WERI-Rb-1 (cell line): ENCODE results near the gene HSPA6.

Source experiments
- DNase-seq: peaks from one replicate; pipeline ENCODE4 v3.0.0-alpha.2; 2020
- H3K27ac ChIP-seq: fragments of 250-450 bp; sonication (Bioruptor Pico); 2 replicates; pipeline ENCODE4 v1.5.1; 2020; ENCODE audit warnings: mild to moderate bottlenecking, moderate library complexity
- H3K27me3 ChIP-seq: fragments of 250-450 bp; sonication (Bioruptor Pico); 2 replicates; pipeline ENCODE4 v1.5.1; 2021; ENCODE audit warnings: mild to moderate bottlenecking, low read depth, moderate library complexity; ENCODE audit not compliant: insufficient read depth, severe bottlenecking
- H3K36me3 ChIP-seq: fragments of 250-450 bp; sonication (Bioruptor Pico); 2 replicates; pipeline ENCODE4 v1.5.1; 2020; ENCODE audit warnings: mild to moderate bottlenecking, moderate library complexity
- H3K4me3 ChIP-seq: 2 replicates; pipeline ENCODE4 v1.5.1; 2011; ENCODE audit warnings: low read depth, mild to moderate bottlenecking, control low read depth, low read length
- H3K9me3 ChIP-seq: fragments of 250-450 bp; sonication (Bioruptor Pico); 2 replicates; pipeline ENCODE4 v1.5.1; 2021; ENCODE audit warnings: mild to moderate bottlenecking, moderate library complexity; ENCODE audit not compliant: severe bottlenecking
- CTCF ChIP-seq: IDR thresholded peaks from 2 replicates; pipeline ENCODE4 v1.5.1; 2011; ENCODE audit warnings: low read depth, mild to moderate bottlenecking, control low read depth, inconsistent platforms, low read length

Gene HSPA6

GRCh38 chr1:161501234-161501633, 23.1 kb upstream of the HSPA6 start:
- no peak for TF ChIP-seq CTCF

DNA sequence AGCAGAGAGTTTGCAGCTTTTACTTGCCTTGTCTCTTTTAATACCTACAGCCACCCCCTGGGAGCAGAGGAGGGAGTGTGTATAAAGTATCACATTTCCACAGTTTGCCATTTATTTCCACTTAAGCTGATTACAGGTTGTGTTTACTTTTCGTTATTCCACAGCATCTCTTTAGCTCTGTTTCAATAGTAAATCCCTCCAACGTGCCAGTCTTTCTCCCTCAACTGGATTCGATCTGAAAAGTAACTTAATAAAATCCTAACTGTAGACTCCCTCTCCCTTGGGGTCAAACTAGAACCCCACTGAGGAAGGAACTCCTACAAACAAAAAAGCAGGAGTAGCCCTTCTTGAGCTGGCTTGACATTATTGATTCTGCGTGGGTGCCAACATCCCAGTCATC, 22.2 kb upstream of the HSPA6 start:
- no peak for DNase-seq
- TF ChIP-seq CTCF: no peak
- Histone ChIP-seq H3K4me3 (no peak overlapping the region), H3K36me3 (no peaks in the 10 kb centered on the region), H3K9me3 (peaks cover 4% of the 10 kb centered on the region), H3K27ac (no peak overlapping the region), H3K27me3 (peaks cover 98% of the 10 kb centered on the region)

More at GRCh38 chr1:161501234-161501633, 23.1 kb upstream of the HSPA6 start:
- Histone ChIP-seq H3K36me3 (no peaks in the 10 kb centered on the region), H3K4me3 (no peak overlapping the region), H3K9me3 (peaks cover 4% of the 10 kb centered on the region), H3K27ac (no peak overlapping the region), H3K27me3 (peaks cover 98% of the 10 kb centered on the region)
- no peak for DNase-seq

DNA sequence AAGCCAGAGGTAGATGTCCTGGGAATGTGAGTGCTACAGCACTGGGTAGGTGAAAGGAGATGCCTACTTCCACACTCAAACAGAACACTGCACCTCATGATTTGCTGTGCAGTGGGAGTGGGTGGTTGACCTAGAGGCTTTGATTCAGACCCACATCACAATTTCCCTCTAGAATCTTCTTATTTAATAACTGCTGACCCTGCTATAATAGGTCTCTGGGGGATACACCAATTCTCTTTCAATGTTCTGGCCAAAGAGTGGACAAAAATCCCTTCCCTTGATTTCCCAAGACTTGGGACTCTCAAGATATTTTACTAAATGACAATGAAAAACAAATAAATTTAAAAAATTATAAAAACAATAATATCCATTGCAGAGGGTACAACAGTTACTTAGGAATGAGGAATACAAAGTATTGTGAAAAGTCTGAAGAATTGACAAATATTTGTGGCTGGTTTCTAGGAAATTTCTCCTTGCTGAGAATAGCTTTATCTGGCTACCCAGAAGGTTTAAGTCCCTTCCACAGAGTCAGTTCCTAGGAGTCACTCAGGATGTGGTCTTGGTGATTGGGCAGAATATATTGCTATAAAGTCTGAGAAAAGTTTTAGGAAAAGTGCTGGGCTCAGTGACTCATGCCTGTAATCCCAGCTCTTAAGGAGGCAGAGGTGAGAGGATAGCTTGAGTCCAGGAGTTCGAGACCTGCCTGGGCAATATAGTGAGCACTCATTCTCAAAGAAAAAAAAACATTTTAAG, 21.5 kb upstream of the HSPA6 start:
- no peak for TF ChIP-seq CTCF
- no peak for DNase-seq
- Histone ChIP-seq H3K36me3 (no peaks in the 10 kb centered on the region), H3K9me3 (peaks cover 4% of the 10 kb centered on the region), H3K4me3 (no peak overlapping the region), H3K27me3 (peaks cover 98% of the 10 kb centered on the region), H3K27ac (no peak overlapping the region)

DNA sequence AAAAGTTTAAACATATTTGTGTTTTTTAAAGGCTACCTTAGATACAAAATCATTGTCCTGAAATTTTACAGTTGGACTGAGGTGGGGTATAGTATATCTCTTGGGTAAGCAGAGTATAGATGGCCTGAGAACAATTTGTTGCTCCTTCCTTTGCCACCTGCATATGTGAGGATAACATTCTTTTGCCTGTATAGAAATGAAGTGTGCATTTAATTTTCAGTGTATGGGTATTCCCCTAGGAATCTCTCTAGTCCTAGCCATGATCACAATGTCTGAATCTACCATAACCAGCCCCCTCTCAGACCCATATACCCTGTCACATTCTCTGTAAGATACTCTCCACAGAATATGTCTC, 21.0 kb upstream of the HSPA6 start:
- no peak for TF ChIP-seq CTCF
- no peak for DNase-seq
- H3K4me3 ChIP-seq: no peak overlapping the region
- peaks cover 98% of the 10 kb centered on the region for H3K27me3 ChIP-seq
- H3K36me3 ChIP-seq: no peaks in the 10 kb centered on the region
- no peak overlapping the region for H3K27ac ChIP-seq
- H3K9me3 ChIP-seq: peaks cover 4% of the 10 kb centered on the region

DNA sequence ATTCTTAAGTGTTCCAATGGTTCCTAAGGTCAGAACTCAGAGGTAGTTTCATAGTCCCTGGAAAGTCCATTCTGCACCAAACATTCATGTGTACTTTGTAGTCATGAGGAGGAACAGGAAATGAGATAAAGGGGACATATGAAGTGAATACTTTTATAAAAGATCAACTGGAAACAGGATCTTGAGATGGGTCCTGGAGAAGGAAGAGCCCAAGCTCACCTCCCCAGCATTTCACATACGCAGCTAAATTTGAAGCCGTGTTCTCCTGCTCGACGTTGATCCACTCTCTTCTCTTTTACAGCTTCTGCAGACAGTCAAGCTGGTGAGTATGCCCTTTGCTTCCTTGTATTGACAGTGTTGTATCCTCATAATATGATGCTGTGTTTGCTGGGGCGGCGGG, 18.7 kb upstream of the HSPA6 start:
- Histone ChIP-seq H3K36me3 (no peaks in the 10 kb centered on the region), H3K27ac (no peak overlapping the region), H3K4me3 (no peak overlapping the region), H3K27me3 (peaks cover 97% of the 10 kb centered on the region), H3K9me3 (peaks cover 4% of the 10 kb centered on the region)
- no peak for TF ChIP-seq CTCF
- DNase-seq: no peak
